NCI-H187 (cell line): ENCODE data around the gene HAUS1.
A peak's percentile ranks its signal among the peaks of the same experiment; 100 is the strongest.
"Not testable (repeated sequence)": the region's sequence is repeated elsewhere in the genome, so short reads cannot be mapped to it uniquely, and the experiment has no call there.

Experiments used
- DNase-seq, 2 experiments: peaks; one replicate each; lab custom pipeline; 2025; lab: John Stamatoyannopoulos, UW

Gene HAUS1

DNA sequence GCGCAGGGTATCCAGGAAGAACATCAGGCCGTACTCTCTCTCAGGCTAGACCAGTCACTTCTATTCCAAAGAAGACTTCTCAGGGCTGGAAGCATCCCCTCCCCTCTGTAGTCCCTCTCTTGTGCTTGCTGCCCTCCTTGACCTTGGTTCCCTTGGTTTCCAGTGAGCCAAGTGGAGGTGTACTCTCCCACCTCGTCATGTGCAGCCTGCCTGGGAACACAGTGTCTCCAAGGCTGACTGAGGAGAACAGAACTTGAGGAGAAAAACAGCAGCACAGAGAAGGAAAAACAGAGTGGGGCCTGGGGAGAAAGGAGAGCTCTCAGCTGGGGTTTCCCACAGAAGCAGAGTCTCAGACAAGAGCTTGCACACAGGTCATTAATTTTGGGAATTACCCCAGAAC lies 52.7 kb downstream of the HAUS1 start:
- no peak for DNase-seq

DNA sequence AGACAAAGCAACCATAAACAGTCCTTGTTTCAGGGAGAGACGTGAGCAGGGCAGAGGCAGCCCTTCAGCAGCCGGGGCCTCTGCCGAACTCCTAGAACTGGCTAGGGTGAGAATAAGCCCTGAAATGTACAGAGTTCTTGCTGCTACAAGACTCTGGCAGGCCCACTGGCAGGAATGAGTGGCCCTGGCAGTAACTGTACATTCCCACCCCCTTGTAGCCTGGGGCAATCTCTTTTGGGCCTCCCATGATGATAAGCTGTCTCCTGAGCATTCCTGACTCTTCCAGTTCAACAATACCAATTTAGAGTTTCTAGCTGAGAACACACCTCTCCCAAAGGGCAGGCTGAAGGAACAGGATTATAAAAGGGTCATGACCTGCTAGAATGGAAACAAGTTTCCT lies 54.3 kb downstream of the HAUS1 start:
- DNase-seq, result no peak

DNA sequence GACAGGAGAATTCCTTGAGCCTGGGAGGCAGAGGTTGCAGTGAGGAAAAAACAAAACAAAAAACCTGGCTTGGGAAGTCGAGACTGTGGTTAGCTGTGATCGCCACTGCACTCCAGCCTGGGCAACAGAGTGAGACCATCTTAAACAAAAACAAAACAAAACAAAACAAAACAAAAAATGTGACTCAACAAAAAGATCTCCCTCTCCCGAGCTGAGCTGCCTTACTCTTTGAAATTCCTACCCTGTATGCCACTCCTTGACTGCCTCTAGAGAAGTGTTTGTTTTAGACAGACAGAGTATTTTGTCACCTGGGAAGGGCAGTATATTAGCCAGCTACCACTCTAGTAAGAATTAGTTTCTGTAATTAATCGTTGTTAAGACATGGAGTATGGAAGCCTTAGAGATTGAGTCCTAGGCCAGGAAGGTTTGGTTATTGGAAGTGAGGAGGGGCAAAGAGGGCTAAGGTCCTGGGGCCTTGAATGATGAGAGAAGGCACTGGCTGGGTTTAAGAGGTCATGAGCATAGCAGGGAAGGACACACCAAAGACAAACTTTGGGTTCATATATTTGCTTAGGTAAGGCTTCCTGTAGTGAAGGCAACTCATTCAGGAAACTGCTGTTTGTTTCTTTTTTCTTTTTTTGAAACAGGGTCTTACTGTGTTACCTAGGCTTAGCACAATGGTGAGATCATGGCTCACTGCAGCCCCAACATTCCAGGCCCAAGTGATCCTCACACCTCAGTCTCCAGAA lies 56.0 kb downstream of the HAUS1 start:
- DNase-seq, result no peak

DNA sequence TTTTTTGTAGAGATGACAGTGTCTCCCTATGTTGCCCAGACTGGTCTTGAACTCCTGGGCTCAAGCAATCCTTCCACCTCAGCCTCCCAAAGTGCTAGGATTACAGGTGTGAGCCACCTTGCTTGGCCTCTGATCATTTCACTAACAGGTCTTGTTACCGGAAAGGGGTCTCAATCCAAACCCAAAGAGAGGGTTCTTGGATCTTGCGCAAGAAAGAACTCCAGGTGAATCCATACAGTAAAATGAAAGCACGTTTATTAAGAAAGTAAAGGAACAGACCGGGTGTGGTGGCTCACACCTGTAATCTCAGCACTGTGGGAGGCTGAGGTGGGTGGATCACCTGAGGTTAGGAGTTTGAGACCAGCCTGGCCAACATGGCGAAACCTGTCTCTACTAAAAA lies 56.7 kb downstream of the HAUS1 start:
- DNase-seq, result not testable (repeated sequence)

DNA sequence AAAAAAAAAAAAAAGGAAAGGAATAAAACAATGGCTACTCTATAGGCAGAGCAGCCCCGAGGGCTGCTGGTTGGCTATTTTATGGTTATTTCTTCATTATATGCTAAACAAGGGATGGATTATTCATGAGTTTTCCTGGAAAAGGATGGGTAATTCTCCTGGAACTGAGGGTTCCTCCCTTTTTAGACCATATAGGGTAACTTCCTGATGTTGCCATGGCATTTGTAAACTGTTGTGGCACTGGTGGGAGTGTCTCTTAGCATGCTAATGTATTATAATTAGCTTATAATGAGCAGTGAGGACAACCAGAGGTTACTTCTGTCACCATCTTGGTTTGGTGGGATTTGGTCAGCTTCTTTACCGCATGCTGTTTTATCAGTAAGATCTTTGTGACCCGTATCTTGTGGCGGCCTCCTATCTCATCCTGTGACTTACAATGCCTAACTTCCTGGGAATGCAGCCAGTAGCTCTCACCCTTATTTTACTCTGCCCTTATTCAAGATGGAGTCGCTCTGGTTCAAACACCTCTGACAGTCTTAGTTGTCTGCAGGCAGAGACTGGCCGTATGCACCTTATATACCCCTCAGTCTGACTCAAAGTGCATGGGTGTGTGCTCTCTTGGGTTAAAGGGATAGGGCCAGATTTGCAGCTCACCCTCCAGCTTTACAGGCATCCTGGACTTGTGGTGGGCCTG lies 57.7 kb downstream of the HAUS1 start:
- no peak for DNase-seq

DNA sequence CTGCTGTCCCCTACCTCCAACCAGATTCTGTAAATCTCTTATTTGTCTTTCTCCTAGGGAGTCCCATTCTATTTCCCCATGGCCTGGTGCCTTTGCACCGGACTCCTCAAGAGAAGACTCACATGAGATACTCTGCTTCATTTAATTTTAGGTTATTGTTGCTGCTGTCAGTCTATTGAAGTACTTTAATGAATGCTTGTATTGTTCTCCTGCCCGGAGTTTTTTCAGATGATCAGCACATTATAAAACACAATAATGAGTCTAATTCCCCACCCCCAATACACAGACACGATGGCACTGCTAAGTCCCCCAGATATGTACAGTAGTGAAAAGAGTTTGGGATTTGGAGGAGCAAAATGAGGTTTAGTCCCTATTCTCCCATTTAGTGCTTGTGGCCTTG lies 58.9 kb downstream of the HAUS1 start:
- no peak for DNase-seq

DNA sequence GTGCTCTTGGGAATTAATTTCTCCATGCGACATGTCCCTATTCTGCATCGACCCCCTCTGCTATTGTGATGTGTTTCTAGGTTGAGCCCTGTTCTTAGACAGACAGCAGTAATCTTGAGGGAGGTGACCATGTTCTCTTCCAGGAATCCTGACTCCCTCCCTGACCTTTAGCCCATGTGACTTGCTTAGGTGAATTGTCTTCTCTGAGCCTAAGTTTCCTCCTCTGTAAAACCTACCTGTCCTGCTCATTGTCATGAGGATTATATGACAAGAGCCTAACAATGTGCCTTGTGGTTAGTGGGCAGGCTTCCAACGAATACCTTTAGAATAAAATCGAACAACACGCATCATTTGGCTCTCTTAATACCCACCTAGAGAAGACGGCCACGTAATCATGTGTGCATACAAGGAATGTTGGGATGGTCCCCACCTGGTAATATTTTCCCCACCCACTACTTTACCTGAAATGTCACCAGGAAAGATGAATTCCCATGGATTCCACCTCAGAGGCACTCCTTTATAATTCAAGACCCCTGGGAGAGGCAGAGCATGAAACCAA lies 59.8 kb downstream of the HAUS1 start:
- no peak for DNase-seq

DNA sequence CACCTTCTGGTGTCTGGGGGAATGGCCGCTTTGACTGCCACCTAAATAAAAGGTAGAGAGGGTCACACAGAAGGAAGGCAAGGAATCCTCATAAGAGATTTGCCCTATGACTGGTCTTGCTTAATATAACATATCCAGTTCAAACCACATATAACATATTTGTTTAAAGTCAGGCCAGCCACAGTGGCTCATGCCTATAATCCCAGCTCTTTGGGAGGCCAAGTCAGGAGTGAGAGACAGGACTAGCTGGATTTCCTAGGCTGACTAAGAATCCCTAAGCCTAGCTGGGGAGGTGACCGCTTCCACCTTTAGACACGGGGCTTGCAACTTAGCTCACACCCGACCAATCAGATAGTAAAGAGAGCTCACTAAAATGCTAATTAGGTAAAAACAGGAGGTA lies 60.3 kb downstream of the HAUS1 start:
- not testable (repeated sequence) for DNase-seq

DNA sequence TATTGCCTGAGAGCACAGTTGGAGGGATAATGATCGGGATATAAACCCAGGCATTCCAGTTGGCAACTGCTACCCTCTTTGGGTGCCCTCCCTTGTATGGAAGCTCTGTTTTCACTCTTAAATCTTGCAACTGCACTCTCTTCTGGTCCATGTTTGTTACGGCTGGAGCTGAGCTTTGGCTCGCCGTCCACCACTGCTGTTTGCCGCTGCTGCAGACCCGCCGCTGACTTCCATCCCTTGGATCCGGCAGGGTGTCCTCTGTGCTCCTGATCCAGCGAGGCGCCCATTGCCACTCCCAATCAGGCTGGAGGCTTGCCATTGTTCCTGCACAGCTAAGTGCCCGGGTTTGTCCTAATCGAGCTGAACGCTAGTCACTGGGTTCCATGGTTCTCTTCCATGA lies 60.7 kb downstream of the HAUS1 start:
- no peak for DNase-seq

DNA sequence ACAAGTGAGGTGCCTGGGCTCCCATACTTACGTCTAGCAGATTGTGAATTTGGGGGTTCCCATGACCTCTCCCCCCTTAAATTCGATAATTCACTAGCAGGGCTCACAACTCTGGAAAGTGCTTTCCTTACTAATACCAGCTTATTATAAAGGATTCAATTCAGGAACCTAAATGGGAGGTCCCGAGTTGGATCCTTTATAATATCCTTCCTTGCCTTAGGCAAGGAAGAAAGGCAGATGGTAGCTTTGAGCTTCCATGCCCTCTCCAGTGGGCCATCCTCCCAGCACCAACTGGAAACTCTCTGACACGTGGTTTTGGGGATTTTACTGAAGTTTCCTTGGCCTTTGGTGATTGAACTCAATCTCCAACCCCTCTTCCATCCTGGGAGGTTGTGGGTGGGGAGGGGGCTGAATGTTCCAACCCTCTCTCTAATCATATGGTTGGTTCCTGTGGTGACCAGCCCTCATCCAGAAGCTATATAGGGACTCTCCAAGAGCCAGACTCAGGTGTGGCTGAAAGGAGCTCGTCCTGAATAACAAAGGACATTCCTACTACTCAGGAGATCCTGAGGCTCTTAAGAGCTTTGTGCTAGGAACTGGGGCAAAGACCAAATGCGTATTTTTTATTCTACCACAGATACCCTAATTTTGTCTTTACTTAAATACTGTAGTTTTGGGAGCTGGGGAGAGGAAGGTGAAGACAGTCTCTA lies 62.2 kb downstream of the HAUS1 start:
- DNase-seq, result no peak

DNA sequence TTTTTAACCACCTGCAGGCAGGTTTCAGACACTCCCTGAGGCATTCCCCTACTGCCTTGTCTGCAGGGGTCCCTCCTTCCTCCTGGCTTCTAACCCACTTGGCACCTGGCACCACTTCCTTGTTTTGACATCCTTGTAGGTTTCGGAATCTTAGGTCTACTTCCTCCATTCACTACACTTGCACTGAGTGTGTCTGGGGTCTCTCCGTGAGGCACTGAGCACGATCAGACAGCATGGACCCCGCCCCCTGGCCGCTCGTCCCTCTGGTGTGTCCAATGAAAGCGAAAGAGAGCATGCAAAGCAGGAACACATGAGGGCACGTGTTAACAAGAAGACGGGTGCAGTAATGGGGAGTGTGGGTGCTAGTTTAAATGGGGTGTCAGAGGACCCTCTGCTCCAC lies 63.8 kb downstream of the HAUS1 start:
- DNase-seq, result no peak

DNA sequence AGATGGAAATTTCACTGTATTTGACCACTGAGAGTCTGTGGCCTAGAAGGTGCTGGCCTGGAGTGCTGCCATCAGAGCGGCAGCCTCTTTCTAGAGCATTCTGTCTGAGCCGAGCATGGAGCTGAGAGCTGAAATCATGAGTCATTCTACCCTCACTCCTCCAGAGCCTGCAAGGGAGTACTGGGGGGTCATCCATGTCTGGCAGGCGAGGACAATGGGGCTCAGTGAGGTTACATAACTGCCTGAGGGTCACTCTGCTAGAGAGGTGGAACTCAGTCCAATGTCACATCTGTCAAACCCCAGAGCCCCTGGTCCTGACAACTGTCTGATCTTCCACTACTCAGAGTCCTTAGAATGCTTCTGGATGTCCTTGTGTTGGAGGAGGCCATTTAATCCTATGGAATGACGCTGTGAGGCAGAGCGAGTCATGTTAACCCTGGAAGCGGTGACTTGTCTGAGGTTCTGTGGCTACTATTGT lies 65.3 kb downstream of the HAUS1 start:
- DNase-seq, result no peak

DNA sequence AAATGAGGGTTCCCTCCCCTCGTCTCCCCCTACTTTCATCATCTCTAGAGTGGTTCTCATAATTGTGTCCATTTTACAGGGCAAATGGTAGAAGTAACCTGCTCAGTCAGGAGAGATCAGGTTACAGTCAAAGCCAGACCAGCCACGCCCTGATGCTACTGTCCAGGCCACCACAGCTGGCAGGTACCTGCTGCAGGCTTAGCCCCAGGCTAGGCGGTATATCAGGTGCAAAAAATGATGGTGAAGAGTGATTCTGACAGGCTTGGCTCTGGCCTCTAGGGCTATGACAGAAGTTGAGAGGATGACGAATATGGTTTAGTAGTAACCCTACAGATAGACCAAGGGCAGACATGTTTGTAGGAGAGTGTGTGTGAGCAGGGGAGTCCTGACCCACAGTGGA lies 67.1 kb downstream of the HAUS1 start:
- no peak for DNase-seq

DNA sequence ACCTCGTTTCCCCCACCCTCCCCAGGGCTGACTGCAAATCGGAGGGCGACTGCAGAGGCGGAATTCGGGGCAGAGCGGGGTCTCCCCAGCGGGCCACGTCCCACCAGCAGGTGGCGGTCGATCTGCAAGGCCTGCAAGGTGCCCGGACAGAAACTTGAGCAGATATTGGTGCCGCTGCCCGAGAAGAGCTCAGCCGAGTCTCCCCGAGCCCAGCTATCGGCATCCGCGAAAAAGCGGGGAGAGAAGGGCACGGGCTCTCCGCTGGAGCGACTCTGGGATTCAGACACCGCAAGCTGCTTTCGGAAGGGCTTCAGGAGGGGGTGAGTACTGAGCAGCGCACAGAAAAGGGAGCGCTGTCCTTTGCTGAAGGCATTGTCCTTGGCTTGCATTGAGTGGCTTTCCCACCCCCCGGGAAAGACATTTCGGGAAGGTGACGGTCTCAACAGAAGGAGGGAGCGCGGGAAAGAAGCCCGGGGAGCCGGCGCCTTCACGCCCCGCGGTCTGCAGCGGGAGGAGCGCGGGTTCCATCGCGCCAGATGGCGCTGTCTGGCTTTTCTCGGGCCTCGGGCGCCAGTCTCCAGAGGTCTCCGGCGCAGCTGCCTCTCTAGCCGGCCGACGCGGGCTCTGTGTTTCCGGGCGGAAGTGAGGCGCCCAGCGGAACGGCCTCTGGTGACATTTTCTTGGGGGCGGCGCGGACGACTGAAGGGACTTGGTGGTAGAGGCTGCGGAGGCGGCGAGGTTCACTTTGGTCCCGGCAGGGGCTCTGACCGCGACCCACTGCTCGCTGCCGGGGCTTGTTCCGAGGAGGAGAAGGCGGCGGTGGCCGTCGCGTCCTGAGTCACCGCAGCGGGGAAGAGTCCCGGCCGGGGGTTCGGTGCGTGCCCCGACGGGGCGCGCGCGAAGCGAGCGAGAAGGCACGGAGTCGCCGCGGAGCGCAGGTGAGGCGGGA lies 69.5 kb downstream of the HAUS1 start:
- peak; percentile 42 to 81 for DNase-seq

DNA sequence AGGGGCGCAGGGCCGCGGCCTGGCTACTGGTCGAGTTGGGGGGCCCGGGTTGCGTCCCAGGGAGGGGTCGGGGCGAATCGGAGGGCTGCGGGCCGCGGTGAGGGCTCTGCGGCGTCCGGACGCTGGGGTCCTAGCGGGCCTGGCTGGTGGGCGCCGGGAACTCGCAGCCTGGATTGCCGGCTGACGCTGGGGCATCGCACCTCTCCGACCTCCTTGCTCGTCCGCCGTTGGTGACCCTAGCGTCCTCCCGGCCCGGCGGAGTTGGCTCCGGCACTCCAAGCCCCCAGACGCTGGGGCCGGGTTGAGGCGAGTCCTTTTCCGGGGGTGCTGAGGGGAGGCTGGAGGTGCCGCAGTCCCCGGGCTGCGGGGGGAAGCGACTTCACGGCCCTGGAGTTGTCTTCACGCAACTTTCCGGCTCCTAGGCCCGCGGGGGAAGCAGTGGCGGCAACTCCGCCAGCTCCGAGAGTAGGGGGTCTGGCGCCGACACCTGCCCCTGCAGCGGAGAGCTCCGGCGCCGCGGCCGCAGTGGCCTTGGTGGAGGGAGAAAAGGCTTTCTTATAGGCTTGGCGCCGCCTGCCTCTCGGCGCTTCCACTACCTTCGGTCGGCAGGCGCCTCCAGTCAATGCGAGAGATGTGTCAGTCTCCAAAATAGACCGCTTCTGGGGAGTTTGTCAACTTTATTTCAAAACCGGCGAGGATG lies 70.3 kb downstream of the HAUS1 start:
- DNase-seq, result no peak

DNA sequence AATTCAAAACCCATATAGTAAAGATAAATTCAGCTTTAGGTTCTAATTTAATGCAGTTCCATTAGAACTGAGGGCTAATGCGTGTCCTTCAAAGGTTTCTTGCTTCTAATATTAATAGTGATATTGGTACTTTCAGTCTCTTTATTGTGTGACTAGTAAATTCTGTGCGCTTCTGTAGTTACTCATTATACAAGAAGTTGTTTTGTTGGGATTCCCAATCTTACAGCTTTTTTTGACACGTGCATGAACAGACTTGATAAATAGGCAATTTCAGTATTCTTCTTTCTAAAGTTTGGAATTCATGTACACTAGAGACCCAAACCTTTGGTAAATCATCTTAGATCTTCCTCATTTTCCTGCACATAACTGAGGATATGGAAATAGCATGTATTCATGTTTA lies 71.8 kb downstream of the HAUS1 start:
- no peak for DNase-seq
